ENCODE measurements around the gene ZBTB7C.

The ZBTB7C gene

DNA sequence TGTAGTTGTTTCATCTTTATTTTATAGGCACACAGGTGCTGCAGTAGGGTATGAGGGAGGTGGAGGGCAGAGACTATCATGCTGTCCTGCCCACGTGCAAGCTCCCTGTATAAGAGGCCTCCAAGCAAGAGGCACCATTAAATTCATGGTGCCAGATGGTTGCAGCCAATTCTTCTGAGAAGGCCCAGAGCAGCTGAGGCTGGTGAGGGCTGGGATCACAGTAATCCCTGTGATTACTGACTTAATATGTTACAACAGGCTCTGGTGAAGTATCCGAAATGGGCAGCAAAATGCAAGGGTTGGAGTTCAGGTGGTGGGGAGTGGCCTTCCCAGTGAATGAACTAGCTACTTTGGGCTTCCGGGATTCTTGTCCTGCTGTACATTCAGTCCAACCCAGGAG, 286.8 kb downstream of the ZBTB7C start:
- Histone ChIP-seq H3K36me3 (ENCODE audit: control insufficient read depth, insufficient read depth, low read length) (no peaks in the 10 kb centered on the region), H3K27me3 (ENCODE audit: control insufficient read depth, insufficient read depth, low read length) (no peaks in the 10 kb centered on the region)

DNA sequence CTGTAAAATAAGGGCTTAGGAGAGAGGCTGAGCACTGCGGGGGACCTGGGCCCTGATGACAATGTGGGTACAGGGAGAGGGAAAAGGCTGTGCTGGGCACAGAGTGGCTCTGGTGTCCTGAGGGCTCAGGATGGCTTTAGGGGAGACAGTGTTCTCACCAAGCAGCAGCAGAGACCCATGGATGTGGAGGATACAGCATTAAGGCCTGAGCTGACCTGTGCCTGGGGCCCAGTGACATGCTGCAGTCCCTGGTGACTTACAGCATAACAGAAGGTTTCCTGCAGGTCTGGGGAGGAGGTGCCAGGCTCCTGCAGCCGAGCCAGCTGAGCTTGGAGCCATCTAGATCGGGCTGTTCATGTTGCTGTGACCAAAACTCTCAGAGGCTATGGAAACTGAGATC, 287.4 kb downstream of the ZBTB7C start:
- no peak overlapping the region for H3K9ac ChIP-seq (ENCODE audit: low read length)
- H3K27ac ChIP-seq (ENCODE audit: low read depth, low read length), result no peak overlapping the region
- no peak overlapping the region for H3K4me3 ChIP-seq (ENCODE audit: low read depth, low read length)
- H3K4me1 ChIP-seq (ENCODE audit: control insufficient read depth, insufficient read depth, low read length), result peaks cover 16% of the 10 kb centered on the region; the same call in 1 of the 2 replicates
- no peaks in the 10 kb centered on the region for H3K27me3 ChIP-seq (ENCODE audit: control insufficient read depth, insufficient read depth, low read length)
- H3K9me3 ChIP-seq (ENCODE audit: control insufficient read depth, insufficient read depth, low read depth, low read length), result no peaks in the 10 kb centered on the region
- no peaks in the 10 kb centered on the region for H3K36me3 ChIP-seq (ENCODE audit: control insufficient read depth, insufficient read depth, low read length)

More for the DNA sequence above, 286.8 kb downstream of the ZBTB7C start:
- no peak overlapping the region for H3K27ac ChIP-seq (ENCODE audit: low read depth, low read length)
- H3K9me3 ChIP-seq (ENCODE audit: control insufficient read depth, insufficient read depth, low read depth, low read length), result no peaks in the 10 kb centered on the region
- H3K9ac ChIP-seq (ENCODE audit: low read length), result no peak overlapping the region
- H3K4me3 ChIP-seq (ENCODE audit: low read depth, low read length), result no peak overlapping the region
- peaks cover 17% of the 10 kb centered on the region; the same call in 1 of the 2 replicates for H3K4me1 ChIP-seq (ENCODE audit: control insufficient read depth, insufficient read depth, low read length)

DNA sequence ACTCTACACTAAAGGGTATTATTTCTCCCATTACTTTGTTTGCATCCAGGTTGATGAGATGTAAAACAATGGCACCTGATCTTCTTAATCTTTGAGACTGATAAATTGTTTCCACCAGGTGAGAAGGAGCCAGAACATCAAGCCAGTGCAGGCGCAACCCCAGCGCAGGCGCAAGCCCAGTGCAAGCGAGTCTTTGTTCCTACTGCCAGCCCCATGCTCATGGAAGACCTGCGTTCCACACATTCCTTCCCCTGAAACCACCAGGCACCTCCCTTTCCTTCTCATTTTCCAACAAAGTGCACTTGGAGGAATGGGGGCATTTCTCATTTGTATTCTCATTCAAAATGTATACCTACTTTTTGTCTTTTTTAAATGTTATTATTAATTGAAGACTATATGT, 290.0 kb downstream of the ZBTB7C start:
- no peak overlapping the region for H3K9ac ChIP-seq (ENCODE audit: low read length)
- 0 out of 2 replicates have a peak, but pooled peaks cover 8% of the 10 kb centered on the region for H3K4me1 ChIP-seq (ENCODE audit: control insufficient read depth, insufficient read depth, low read length)
- no peak overlapping the region for H3K4me3 ChIP-seq (ENCODE audit: low read depth, low read length)
- no peak overlapping the region for H3K27ac ChIP-seq (ENCODE audit: low read depth, low read length)
- H3K9me3 ChIP-seq (ENCODE audit: control insufficient read depth, insufficient read depth, low read depth, low read length), result no peaks in the 10 kb centered on the region
- no peaks in the 10 kb centered on the region for H3K27me3 ChIP-seq (ENCODE audit: control insufficient read depth, insufficient read depth, low read length)
- H3K36me3 ChIP-seq (ENCODE audit: control insufficient read depth, insufficient read depth, low read length), result no peaks in the 10 kb centered on the region

DNA sequence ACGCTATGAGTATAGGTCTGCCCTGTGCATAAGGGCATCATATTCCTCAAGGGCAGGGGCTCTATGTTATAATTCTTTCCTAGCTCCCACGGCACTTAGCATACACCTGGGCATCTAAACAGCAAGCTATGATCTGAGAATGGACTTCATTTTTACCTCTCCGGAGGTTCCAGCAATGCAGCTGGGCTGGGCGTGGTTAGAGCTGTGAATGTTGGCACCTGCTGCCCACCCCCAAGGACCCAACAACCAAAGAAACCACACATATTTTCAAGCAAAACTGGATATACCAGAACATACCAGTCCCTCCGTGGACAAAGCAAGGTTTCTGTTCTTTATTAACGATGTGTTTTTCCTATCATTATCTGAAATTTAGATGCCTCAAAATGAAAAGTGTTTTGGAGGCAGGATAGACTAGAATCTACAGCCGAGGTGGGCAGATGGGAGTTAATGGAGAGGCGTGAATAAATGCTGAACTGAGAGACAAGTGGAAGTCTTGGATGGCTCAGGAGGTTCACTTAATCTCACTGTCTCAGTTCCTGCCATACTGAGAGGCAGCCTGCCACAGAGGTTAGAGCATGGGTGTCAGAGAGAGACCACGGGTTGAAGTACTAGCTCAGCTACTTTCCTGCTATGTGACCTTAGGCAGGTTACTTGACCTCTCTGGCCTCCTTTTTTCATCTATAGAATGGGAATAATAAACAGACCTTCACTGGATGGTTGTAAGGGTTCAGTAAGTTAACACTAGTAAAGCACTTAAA, 292.1 kb downstream of the ZBTB7C start:
- no peaks in the 10 kb centered on the region for H3K27me3 ChIP-seq (ENCODE audit: control insufficient read depth, insufficient read depth, low read length)
- no peak overlapping the region for H3K9ac ChIP-seq (ENCODE audit: low read length)
- no peaks in the 10 kb centered on the region for H3K36me3 ChIP-seq (ENCODE audit: control insufficient read depth, insufficient read depth, low read length)
- no peak overlapping the region for H3K27ac ChIP-seq (ENCODE audit: low read depth, low read length)
- H3K9me3 ChIP-seq (ENCODE audit: control insufficient read depth, insufficient read depth, low read depth, low read length), result no peaks in the 10 kb centered on the region
- H3K4me1 ChIP-seq (ENCODE audit: control insufficient read depth, insufficient read depth, low read length), result no peaks in the 10 kb centered on the region
- no peak overlapping the region for H3K4me3 ChIP-seq (ENCODE audit: low read depth, low read length)

DNA sequence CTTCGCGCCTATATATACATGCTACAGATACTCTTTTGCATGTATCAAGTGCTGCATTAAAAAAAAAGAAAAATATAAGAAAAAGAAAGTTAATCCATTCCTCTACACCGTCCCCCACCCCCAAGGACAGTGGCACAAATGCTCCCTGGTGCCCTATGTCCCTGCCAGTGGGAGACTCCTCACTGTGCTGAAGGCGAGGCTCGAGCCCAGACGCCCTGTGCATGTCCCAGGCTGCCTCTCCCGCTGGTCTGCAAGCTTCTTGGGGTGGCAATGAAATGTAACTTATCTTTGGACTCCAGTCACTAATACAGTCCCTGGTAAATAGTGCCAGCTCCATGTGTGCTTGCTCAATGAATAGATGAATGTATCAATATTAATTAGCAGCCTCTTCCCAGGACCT, 293.2 kb downstream of the ZBTB7C start:
- Histone ChIP-seq H3K9ac (ENCODE audit: low read length) (no peak overlapping the region), H3K36me3 (ENCODE audit: control insufficient read depth, insufficient read depth, low read length) (no peaks in the 10 kb centered on the region), H3K27me3 (ENCODE audit: control insufficient read depth, insufficient read depth, low read length) (no peaks in the 10 kb centered on the region), H3K4me1 (ENCODE audit: control insufficient read depth, insufficient read depth, low read length) (no peaks in the 10 kb centered on the region), H3K27ac (ENCODE audit: low read depth, low read length) (no peak overlapping the region), H3K9me3 (ENCODE audit: control insufficient read depth, insufficient read depth, low read depth, low read length) (no peaks in the 10 kb centered on the region), H3K4me3 (ENCODE audit: low read depth, low read length) (no peak overlapping the region)

DNA sequence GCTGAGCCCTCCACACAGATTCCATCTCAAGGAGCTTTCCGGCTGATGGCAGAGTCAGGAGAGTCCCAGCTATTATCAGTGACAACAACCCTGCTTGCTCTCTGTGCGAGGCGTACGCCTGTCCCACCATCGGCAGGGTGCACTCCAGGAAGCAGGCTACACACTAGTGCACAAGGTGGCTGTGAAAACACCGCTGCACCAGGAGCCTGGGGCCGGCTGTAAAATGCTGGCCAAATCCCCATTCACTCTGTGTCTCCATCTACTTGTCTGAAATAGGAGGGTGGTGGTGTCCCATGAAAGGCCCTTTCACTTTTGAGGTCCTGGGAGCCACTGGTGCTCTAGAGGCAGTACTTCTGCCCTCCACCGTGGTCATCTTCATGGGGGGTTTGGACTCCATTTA, 295.5 kb downstream of the ZBTB7C start:
- Histone ChIP-seq H3K4me3 (ENCODE audit: low read depth, low read length) (no peak overlapping the region), H3K4me1 (ENCODE audit: control insufficient read depth, insufficient read depth, low read length) (peaks cover 14% of the 10 kb centered on the region), H3K9me3 (ENCODE audit: control insufficient read depth, insufficient read depth, low read depth, low read length) (no peaks in the 10 kb centered on the region)

DNA sequence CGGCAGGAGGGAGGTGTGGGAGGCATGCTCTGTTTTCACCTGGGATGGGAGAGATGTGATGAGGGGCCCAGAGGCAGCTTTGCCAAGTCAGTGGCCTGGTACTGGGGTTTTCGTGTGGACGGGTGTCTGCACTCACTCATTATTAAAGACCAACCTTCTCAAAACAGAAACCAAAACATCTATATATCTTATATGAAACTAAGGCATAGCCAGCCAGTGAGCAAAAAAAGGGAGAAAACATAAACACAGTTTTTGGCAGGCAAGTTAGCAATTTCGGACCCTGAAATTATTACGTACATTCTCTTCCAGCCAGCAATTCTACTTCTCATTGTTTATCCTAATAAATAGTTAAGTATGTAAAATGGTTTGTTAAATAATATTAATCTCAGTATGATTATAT, 297.6 kb downstream of the ZBTB7C start:
- no peak overlapping the region for H3K4me3 ChIP-seq (ENCODE audit: low read depth, low read length)
- H3K27ac ChIP-seq (ENCODE audit: low read depth, low read length), result no peak overlapping the region

More for the DNA sequence above, 295.5 kb downstream of the ZBTB7C start:
- Histone ChIP-seq H3K9ac (ENCODE audit: low read length) (no peak overlapping the region), H3K27ac (ENCODE audit: low read depth, low read length) (no peak overlapping the region), H3K27me3 (ENCODE audit: control insufficient read depth, insufficient read depth, low read length) (no peaks in the 10 kb centered on the region), H3K36me3 (ENCODE audit: control insufficient read depth, insufficient read depth, low read length) (no peaks in the 10 kb centered on the region)

DNA sequence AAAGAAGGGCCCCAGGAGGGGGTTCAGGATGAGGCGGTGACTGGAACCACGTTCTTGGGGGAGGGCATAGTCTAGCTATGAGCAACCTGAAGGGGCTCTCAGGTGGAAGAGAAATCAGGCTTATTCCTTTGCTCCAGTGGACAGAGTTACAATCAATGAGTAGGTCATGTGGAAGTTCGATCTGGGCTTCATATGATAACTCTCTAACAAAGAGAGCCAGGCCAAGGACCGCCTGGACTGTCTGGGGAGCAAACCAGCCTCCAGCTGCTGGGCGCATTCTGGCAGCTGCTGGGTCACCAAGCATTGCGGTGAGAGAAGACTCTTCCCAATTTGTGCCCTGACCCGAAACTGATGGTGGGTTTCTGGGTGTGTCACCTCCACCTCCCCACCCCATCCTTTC, 298.4 kb downstream of the ZBTB7C start:
- Histone ChIP-seq H3K36me3 (ENCODE audit: control insufficient read depth, insufficient read depth, low read length) (no peaks in the 10 kb centered on the region), H3K27ac (ENCODE audit: low read depth, low read length) (no peak overlapping the region), H3K4me3 (ENCODE audit: low read depth, low read length) (no peak overlapping the region), H3K4me1 (ENCODE audit: control insufficient read depth, insufficient read depth, low read length) (peaks cover 24% of the 10 kb centered on the region), H3K9ac (ENCODE audit: low read length) (no peak overlapping the region), H3K27me3 (ENCODE audit: control insufficient read depth, insufficient read depth, low read length) (no peaks in the 10 kb centered on the region), H3K9me3 (ENCODE audit: control insufficient read depth, insufficient read depth, low read depth, low read length) (no peaks in the 10 kb centered on the region)

More for the DNA sequence above, 297.6 kb downstream of the ZBTB7C start:
- Histone ChIP-seq H3K9ac (ENCODE audit: low read length) (no peak overlapping the region), H3K4me1 (ENCODE audit: control insufficient read depth, insufficient read depth, low read length) (peaks cover 21% of the 10 kb centered on the region), H3K36me3 (ENCODE audit: control insufficient read depth, insufficient read depth, low read length) (no peaks in the 10 kb centered on the region), H3K27me3 (ENCODE audit: control insufficient read depth, insufficient read depth, low read length) (no peaks in the 10 kb centered on the region), H3K9me3 (ENCODE audit: control insufficient read depth, insufficient read depth, low read depth, low read length) (no peaks in the 10 kb centered on the region)

DNA sequence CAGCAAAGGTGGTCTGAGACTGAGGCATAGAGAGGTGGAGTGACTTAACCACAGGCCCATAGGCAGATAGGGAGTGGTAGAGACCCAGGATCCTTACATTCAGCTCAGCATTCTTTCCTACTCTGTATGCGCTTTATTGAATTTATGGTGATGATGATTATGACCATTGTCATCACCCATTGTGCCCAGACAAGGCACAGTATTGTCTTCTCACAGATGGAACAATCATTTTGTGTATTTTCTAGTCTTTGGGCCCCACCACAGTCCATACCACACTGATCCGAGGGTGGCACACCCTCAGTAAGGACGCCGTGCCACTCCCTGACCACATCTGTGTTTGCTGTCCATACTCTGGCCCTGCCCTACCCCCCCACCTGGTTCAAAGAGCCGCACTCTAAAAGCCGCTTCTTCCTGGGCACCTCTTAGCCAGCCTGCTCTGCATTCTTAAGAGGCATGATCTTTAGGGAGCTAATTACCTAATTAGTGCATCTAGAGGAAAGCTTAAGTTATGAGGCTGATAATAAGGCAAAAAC, 299.2 kb downstream of the ZBTB7C start:
- Histone ChIP-seq H3K27me3 (ENCODE audit: control insufficient read depth, insufficient read depth, low read length) (no peaks in the 10 kb centered on the region), H3K9ac (ENCODE audit: low read length) (no peak overlapping the region), H3K9me3 (ENCODE audit: control insufficient read depth, insufficient read depth, low read depth, low read length) (no peaks in the 10 kb centered on the region), H3K27ac (ENCODE audit: low read depth, low read length) (no peak overlapping the region), H3K36me3 (ENCODE audit: control insufficient read depth, insufficient read depth, low read length) (no peaks in the 10 kb centered on the region), H3K4me3 (ENCODE audit: low read depth, low read length) (no peak overlapping the region), H3K4me1 (ENCODE audit: control insufficient read depth, insufficient read depth, low read length) (peaks cover 28% of the 10 kb centered on the region)

DNA sequence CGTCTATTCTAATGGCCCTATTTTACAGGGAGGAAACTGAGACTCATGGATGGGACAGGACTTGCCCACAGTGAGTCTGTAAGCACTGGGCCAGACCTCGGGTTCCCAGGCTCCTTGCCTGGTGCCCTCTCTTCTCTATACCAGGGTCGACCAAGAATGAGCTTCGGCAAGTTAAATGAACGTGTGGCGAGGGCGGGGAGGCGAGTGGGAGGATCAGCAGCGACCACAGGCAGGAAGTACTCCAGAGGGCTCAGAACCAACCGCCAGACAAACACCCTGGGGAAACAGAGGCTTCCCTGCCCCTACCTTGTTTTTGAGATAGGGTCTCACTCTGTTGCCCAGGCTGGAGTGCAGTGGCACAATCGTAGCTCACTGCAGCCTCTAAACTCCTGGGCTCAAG, 301.0 kb downstream of the ZBTB7C start:
- H3K27ac ChIP-seq (ENCODE audit: low read depth, low read length), result no peak overlapping the region
- peaks cover 28% of the 10 kb centered on the region for H3K4me1 ChIP-seq (ENCODE audit: control insufficient read depth, insufficient read depth, low read length)
- no peaks in the 10 kb centered on the region for H3K27me3 ChIP-seq (ENCODE audit: control insufficient read depth, insufficient read depth, low read length)
- H3K9me3 ChIP-seq (ENCODE audit: control insufficient read depth, insufficient read depth, low read depth, low read length), result no peaks in the 10 kb centered on the region
- no peaks in the 10 kb centered on the region for H3K36me3 ChIP-seq (ENCODE audit: control insufficient read depth, insufficient read depth, low read length)
- no peak overlapping the region for H3K4me3 ChIP-seq (ENCODE audit: low read depth, low read length)
- no peak overlapping the region for H3K9ac ChIP-seq (ENCODE audit: low read length)

DNA sequence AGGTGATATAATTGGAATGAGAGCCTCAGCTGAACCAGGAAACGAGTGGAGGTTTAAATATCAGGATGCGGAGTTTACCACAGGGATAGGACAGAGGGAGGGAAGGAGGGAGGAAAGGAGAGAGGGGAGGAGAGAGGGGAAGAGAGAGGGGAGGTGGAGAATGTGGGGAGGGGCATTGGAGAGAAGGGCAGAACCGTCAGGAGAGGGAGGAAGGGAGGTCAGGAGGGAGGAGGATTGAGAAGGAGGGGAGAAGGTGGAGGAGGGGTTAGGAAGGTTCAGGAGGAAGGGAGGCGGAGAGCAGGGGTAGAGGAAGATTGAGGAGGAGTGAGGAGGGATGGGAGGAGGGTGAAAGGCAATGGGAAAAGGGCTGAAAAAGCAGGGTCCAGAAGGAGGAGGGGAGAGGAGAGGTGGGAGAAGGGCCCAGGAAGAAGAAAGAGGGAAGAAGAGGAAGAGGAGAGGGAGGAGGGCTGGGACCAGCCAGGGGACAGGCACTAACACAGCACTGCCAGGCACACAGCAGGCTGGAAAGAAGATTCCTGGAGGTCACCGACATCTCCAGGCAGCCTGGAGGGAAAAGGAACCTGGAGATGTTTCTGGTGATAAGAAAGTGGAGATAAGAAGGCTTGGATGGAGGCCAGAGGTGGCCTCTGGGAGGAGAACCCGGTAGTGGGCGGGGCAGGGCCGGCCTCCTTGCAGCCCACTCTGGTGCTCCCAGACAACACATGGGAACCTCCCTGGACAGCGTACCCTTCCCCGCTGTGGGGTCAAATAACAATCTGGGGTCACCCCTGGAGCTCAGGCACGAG, 302.0 kb downstream of the ZBTB7C start:
- Histone ChIP-seq H3K9me3 (ENCODE audit: control insufficient read depth, insufficient read depth, low read depth, low read length) (no peaks in the 10 kb centered on the region), H3K36me3 (ENCODE audit: control insufficient read depth, insufficient read depth, low read length) (no peaks in the 10 kb centered on the region), H3K9ac (ENCODE audit: low read length) (no peak overlapping the region), H3K27ac (ENCODE audit: low read depth, low read length) (no peak overlapping the region), H3K27me3 (ENCODE audit: control insufficient read depth, insufficient read depth, low read length) (no peaks in the 10 kb centered on the region), H3K4me3 (ENCODE audit: low read depth, low read length) (no peak overlapping the region; the same call in 1 of the 2 replicates), H3K4me1 (ENCODE audit: control insufficient read depth, insufficient read depth, low read length) (peaks cover 28% of the 10 kb centered on the region)
